GM19043 (cell line): ENCODE results near the gene PLK2.

Experiments
- ATAC-seq: cut with Tn5 transposase; IDR thresholded peaks from one replicate; pipeline ENCODE4 v1.9.1; 2021; ENCODE audit warnings: low read depth; ENCODE audit not compliant: unreplicated experiment

PLK2 gene

DNA sequence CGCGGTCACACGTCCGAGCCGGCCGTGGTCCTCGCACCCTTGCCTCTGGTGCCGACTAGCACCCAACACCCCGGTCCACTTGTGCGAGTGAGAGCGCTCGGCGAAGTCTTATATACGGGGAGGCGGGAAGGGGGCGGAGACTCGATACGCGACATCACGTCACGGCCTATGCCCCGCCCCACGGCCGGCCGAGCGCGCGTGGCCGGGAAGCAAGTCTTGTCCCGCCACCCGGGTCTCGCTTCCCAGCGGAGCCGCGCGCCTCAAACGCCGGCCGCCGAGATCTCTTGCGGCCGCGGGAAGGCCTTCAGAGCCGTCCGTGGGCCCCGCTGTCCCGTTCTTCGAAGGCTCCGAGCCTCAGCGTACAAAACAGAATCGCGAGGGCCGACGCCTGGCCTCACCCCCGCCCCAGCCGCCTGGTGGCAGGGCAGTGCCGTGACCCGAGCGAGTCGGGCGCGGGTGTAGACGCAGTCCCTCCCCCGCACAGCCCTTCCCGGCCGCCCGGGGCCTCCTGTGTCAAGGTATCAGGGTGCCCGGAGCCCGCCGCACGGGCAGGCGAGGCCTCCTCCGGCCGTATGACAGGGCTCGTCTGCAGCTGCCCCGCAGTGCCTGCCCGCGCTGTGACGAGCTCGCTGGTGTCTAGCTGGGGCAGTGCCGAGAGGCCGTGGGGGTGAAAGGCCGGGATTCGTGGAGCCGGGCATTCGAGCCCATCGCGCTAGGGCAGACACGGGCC lies at the start of gene PLK2:
TSS of gene PLK2 (minus strand) at position 85 of the 730 bp plus-strand sequence. CDS start 127 bp downstream, outside the sequence.
- peak; percentile 57 for ATAC-seq

DNA sequence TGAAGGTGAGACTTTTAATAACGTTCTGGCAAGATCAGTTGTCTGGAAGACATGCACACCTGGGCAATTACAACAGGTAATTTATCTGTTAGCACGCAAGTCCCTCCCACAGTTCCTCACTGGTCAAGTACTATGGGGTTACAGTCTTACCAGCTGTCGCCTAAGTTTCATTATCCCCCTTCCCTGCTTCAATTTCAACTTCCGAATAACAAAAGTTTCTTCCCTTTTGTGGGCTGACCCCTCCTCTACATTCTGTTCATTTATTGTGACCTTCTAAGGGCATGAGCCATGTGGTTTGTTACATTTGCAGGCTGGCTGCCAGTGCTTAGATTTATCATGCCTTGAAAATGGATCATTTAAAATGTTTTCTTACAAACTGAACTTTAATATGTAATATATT lies 47.8 kb upstream of the PLK2 start:
- no peak for ATAC-seq

DNA sequence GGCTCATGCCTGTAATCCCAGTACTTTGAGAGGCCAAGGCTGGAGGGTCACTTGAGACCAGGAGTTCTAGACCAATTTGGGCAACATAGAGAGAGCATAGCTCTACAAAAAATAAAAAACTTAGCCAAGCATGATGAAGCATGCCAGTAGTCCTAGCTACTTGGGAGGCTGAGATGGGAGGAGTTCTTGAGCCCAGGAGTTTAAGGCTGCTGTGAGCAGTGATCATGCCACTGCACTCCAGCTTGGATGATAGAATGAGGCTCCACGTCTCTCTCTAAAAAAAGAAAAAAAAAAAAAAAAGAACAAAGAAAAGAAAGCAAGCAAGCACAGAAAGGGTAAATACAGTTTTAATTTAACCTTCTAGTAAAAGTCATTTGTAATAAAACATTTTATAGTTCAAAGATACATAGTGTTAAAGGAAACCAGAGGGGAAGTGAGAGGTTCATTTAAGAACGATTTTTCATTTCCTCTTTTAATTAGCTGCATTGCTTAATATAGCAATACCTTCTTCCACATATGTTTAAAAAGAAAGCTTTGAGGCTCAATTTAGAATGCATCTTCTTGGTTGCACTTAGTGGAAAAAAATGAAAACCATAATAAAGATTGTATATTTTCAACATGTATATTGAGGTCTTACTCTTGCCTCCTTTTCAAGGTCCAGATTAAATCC lies 46.2 kb upstream of the PLK2 start:
- peak; percentile 86 for ATAC-seq

DNA sequence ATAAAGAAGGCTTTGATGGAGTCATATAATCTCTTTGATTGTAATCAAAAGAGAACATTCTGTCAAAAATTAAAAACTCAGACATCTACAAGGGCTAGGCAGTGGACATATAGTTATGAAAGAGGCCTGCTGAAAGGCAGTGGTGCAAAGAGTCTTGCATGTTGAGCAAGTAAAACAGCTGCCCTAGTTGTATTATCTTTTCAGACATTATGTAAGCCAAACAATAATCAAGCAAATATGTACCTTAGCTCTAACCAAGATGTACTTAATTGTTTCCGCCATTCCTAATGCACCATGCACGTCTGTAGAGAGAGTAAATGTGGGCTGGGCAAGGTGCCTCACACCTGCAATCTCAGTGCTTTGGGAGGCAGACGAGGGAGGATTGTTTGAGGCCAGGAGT lies 45.6 kb upstream of the PLK2 start:
- ATAC-seq: no peak

GRCh38 chr5:58504766-58505165 lies 44.9 kb upstream of the PLK2 start:
- ATAC-seq: no peak

- no peak for ATAC-seq
These were observed 43.6 kb upstream of the PLK2 start for GRCh38 chr5:58503390-58504046.

GRCh38 chr5:58501778-58502417 lies 42.0 kb upstream of the PLK2 start:
- ATAC-seq: no peak

GRCh38 chr5:58499941-58500340 lies 40.1 kb upstream of the PLK2 start:
- ATAC-seq: no peak

DNA sequence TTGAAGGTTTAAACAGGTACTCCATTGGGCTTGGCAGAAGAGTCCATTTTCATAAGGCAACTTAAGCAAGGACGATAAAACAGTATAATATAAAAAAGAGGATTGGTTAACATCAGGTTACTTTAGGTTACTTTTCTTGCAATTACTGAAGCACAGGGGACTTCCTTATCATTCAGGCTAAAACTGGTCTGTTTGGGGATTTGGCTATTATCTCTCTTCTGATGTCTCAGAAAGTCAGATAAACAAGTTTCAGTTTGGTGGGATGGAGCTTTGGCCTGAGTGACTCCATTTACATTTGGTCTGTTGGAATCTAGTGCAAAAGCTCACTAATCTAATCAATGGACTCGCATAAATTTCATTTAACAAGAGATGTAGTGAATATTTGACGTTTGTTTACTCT lies 39.3 kb upstream of the PLK2 start:
- no peak for ATAC-seq

DNA sequence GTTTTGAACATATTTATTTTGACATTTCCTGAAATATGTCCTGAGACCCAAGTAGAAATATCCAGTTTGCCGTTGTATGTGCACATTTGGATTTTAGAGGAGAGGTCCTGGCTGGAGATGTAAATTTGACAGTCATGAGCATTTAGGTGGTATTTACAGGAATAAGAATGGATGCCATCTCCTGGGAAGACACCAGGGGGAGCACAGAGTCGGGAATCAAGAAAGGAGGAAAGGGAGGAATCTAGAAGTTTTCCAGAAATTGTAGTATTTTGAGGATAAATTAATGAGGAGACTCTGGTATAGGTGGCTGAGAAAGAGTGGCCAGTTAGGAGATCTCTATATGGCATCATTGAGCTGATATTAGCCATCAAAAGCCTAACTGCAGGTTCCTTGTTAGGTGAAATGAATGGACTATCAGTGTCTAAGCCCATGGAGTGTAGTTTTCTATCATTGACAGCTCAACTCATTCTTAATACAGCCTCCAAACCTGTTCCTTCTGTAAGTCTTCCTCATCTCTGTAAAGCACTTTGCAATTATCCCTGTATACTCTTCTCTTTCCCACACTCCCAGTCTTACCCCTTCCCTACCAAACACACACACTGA lies 38.6 kb upstream of the PLK2 start:
- no peak for ATAC-seq

- no peak for ATAC-seq
These were observed 38.0 kb upstream of the PLK2 start for GRCh38 chr5:58497921-58498320.

- no peak for ATAC-seq
These were observed 37.5 kb upstream of the PLK2 start for GRCh38 chr5:58497386-58497785.

DNA sequence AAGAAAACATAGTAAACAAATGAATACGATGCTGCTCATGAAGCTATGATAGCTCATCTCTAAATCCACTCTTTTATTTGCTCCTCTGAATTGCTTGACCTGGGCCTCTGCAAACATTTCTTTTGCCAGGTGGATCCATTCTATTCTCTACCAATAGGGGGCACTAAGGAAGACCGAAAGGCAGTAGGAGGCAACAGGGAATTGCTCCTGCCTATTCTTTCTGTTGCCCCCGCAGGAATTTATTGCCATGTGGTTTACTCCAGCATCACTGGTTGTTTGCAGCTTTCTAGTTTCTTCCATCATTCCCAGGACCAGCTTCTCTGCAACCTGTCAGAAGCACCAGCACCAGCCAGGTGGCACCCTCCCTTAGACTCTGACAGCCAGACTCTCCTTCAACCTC lies 36.6 kb upstream of the PLK2 start:
- no peak for ATAC-seq

- no peak for ATAC-seq
These were observed 33.3 kb upstream of the PLK2 start for GRCh38 chr5:58493141-58493540.

GRCh38 chr5:58491216-58491892 lies 31.5 kb upstream of the PLK2 start, which contains the start of gene GAPT:
GAPT (plus strand) TSS chr5:58491435; CDS start chr5:58494537, 3,102 bp downstream.
- peak; percentile 70 for ATAC-seq

DNA sequence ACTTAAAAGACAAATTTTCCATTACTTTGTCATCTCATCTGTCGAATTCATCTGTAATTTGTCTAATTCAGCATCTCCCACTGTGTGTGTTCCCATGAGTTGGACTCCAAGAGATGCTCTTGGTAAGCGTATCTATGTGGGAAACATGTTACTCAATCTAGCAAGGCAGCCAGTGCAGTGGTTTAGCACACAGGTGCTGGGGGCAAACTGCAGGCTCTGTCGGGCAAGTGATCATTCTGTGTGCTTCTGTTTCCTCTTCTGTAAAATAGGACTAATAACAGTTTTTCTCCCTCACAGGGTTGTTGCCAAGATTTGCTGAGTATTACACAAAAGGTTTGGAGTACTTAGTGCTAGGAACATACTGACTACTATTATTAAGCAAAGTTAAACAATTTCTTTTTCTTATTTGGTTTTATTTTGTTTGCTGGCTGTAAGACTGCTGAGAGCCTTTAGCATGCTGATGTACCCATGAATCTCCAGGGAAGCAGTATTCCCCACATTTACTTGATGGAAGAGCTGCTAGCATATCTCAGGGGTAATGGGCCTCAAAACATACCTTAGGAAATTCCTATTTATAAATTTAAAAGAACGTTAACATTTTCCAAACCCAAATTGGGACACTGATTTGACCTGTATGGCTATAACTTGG lies 30.6 kb upstream of the PLK2 start:
- ATAC-seq: peak; percentile 42

- ATAC-seq: no peak
These were observed 26.4 kb upstream of the PLK2 start for GRCh38 chr5:58486290-58486689.

DNA sequence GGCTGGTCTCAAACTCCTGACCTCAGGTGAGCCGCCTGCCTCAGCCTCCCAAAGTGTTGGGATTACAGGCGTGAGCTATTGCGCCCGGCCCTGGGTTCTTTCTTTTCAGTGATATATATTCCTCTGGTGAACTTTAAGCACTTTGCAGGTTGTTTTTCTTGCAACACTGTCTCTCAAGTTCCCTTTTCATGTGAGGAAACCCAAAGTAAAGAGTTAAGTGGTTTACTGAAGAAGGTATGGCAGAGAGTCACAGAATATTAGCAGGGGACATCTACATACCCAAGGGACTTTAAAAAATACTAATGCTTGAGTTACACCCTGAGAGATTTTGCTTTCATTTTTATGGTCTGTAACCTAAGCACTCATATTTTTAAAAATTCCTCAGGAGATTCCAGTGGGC lies 24.6 kb upstream of the PLK2 start:
- ATAC-seq: no peak

GRCh38 chr5:58482536-58482935 lies 22.6 kb upstream of the PLK2 start:
- no peak for ATAC-seq

- no peak for ATAC-seq
These were observed 21.9 kb upstream of the PLK2 start for GRCh38 chr5:58481828-58482227.
